Activated CD8-positive, alpha-beta memory T cell treated with anti-CD3 and anti-CD28 coated beads for 1 hour (primary cell): ENCODE results near the gene CYP2A6.
A peak's percentile ranks its signal among the peaks of the same experiment; 100 is the strongest.
"Not testable (repeated sequence)": the region's sequence is repeated elsewhere in the genome, so short reads cannot be mapped to it uniquely, and the experiment has no call there.

Source experiments
- DNase-seq, 2 donors: peaks; one replicate each; pipeline ENCODE4 v3.0.0-alpha.2; 2020; ENCODE audit warnings: low read depth in 1 of 2; ENCODE audit errors: extremely low read depth in 1 of 2

Gene CYP2A6

DNA sequence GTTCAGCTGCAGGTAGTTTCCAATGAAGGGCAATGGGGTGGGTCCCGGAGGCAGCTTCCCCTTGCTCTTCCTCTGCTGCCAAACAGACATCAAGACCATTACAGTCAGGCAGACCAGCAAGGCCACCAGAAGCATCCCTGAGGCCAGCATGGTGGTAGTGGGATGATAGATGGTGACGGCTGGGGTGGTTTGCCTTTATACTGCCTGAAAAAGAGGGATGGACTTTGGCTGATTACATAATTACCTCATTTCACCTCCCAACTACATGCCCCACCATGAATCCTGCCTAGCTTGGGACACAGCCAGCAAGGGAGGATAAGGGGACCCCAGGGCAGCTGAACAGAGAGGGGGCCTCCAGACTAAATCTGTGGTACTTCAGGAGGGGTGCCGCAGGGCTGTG, at the start of gene CYP2A6:
Gene CYP2A6 (minus strand): TSS at position 171 of the 400 bp plus-strand sequence. CDS start 21 bp downstream, at position 150.
- not testable (repeated sequence) for DNase-seq

- not testable (repeated sequence) for DNase-seq
Measured at GRCh38 chr19:40899964-40900363, 49.7 kb upstream of the CYP2A6 start.

DNA sequence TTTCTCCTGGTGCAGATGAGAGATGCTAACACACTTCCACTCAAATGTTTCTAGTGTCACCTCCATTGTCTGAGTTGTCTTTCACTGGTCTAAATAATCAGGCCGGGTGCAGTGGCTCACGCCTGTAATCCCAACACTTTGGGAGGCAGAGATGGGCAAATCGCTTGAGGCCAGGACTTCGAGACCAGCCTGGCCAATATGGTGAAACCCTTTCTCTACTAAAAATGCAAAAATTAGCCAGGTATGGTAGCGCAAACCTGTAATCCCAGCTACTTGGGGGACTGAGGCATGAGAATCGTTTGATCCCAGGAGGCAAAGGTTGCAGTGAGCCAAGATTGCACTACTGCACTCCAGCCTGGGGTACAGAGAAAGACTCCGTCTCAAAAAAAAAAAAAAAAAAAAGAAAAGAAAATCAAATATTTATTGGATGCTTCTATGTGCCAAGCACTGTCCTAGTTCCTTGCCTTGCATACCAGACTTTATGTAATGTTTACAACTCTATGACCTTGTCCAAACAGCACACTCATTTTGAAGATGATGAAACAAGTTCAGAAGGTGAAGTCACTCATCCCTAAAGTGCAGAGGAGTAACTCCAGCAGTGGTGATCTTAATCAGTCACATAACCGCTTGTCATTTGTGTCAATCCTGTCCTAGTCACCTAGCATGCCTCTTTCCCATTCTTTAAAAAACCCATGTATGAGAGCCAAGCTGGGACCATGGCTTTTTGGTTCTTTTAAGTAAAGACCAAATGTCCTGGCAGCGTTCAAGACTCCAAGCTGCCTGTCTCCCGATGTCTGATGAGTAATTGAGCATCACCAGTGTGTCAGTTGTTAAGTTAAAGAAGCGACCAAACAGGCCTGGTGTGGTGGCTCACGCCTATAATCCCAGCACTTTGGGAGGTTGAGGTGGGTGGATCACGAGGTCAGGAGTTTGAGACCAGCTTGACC, 46.9 kb upstream of the CYP2A6 start:
- not testable (repeated sequence) for DNase-seq

- no peak for DNase-seq
Measured at GRCh38 chr19:40896418-40896796, 46.2 kb upstream of the CYP2A6 start.

DNA sequence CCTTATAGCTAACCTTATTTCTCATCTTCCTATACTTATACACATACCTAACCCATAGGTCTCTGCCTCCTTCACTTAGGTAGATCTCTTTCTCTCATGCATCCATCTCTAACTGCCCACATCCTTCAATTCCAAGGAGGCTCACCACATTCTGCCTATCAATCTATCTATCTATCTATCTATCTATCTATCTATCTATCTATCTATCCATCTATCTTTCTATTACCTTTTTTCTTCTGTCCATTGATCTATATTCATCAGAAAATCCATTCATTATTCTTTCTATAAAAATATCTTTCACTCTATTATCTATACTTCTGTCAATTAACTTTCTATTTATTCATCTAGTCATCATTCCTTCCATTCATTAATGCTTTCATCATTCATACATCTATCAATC, 42.9 kb upstream of the CYP2A6 start:
- DNase-seq: no peak

GRCh38 chr19:40889366-40889765, 39.1 kb upstream of the CYP2A6 start:
- no peak for DNase-seq

DNA sequence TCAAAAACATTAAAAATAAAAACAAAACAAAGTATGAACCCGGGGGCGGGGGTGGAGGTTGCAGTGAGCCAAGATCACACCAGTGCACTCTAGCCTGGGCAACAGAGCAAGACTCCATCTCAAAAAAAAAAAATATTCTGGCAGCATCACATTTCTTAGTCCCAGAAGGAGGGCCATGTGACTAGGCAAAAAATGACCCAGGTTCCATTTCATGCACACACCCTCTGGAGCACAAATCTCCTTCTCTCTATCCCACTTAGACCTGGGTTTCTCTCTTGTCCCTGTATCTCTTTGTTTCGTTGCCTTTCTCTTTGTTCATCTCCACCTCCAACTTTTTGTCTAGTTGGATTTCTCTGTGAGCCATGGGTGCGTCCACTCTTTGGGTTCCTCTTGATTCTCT, 37.9 kb upstream of the CYP2A6 start:
- no peak for DNase-seq

GRCh38 chr19:40884187-40884931, 34.1 kb upstream of the CYP2A6 start:
- not testable (repeated sequence) for DNase-seq

- not testable (repeated sequence) for DNase-seq
Measured at GRCh38 chr19:40882062-40882461, 31.8 kb upstream of the CYP2A6 start, which contains the start of gene CYP2A7. Gene CYP2A7, minus strand, starts transcription at chr19:40882231. Its CDS starts 21 bp downstream, at chr19:40882210.

DNA sequence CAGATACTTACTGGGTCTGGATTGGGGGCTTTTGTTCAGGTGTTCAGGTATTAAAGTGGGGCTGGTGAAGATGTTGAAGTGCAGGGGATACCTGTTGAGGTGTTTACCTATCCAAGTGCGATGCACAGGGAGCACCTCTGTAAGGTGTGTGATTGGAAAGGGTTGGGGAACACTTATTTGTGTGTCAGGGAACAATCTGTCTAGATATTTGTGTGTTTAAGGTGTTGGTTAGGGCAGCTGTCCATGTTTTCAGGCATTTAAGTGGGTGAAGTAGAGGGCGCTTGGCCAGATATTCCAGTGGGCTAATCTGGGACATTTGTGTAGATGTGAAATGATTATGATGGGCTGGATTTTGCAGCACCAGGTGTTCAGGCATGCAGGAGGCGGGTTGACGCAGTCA, 29.1 kb upstream of the CYP2A6 start:
- not testable (repeated sequence) for DNase-seq

DNA sequence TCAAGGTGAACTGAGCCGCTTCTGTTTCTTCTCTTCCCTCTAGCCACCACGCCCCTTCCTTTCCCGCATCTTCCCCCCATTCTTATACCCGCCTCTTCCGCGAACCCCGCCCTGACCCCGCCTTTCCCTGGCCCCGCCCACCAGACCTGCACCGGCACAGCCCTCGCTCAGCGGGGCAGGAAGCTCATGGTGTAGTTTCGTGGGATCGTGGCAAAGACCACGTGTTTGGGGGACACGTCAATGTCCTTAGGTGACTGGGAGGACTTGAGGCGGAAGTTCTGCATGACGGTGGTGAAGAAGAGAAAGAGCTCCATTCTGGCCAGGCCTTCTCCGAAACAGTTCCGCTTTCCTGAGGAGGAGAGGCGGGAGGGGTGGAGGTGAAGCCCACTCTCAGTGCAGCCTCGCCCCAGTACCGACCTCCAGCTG, 25.3 kb upstream of the CYP2A6 start:
- peak; percentile 62 to 69 for DNase-seq

GRCh38 chr19:40874874-40875273, 24.6 kb upstream of the CYP2A6 start:
- not testable (repeated sequence) for DNase-seq

DNA sequence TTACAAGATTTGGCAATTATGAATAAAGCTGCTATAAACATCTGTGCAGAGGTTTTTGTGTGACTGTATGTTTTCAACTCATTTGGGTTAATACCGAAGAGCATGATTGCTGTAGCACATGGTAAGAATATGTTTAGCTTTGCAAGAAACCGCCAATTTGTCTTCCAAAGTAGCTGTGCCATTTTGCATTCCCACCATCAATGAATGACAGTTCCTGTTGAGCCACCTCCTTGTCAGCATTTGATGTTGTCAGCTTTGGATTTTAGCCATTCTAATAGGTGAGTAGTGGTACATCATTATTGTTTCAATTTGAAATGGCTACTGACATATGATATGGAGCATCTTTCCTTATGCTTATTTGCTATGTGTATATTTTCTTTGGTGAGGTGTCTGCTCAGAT, 23.6 kb upstream of the CYP2A6 start:
- not testable (repeated sequence) for DNase-seq

GRCh38 chr19:40872209-40872608, 22.0 kb upstream of the CYP2A6 start:
- DNase-seq: no peak

GRCh38 chr19:40867701-40868100, 17.5 kb upstream of the CYP2A6 start:
- no peak for DNase-seq

- not testable (repeated sequence) for DNase-seq
Measured at GRCh38 chr19:40864739-40865496, 14.7 kb upstream of the CYP2A6 start.

DNA sequence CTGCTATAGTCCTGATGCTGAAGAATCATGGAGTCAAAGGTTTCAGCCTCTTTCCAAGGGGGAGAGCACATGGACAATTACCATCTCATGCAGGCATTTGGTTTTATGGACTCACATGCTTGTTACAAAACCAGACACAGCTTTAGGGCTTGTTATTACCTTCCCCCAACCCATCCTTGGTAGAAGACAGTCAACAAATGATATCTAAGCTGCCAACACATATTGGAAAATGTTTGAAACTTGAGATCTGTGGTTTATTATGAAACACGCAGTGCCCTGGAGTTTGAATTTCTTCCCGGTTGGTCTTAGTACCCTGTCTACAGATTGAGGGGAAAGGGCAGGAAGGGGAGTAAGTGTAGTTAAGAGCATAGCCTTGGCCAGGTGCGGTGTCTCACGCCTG, 12.5 kb upstream of the CYP2A6 start:
- DNase-seq: no peak

DNA sequence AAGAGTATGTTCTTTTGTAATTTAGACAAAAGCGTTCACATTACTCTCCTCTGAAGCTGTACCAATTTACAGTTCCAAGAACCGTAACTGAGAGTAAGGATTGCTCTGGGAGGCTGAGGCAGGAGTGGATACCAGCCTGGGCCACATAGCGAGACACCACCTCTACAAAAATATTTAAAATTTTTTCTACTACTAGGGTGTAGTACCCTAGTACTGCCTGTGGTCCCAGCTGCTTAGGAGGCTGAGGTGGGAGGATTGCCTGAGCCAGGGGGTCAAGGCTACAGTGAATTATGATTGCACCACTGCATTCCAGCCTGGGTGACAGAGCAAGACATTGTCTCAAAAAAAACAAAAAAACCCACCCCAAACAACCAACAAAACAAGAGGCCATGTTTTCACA, 12.1 kb upstream of the CYP2A6 start:
- DNase-seq: no peak

- DNase-seq: no peak
Measured at GRCh38 chr19:40858109-40858508, 7.9 kb upstream of the CYP2A6 start.

DNA sequence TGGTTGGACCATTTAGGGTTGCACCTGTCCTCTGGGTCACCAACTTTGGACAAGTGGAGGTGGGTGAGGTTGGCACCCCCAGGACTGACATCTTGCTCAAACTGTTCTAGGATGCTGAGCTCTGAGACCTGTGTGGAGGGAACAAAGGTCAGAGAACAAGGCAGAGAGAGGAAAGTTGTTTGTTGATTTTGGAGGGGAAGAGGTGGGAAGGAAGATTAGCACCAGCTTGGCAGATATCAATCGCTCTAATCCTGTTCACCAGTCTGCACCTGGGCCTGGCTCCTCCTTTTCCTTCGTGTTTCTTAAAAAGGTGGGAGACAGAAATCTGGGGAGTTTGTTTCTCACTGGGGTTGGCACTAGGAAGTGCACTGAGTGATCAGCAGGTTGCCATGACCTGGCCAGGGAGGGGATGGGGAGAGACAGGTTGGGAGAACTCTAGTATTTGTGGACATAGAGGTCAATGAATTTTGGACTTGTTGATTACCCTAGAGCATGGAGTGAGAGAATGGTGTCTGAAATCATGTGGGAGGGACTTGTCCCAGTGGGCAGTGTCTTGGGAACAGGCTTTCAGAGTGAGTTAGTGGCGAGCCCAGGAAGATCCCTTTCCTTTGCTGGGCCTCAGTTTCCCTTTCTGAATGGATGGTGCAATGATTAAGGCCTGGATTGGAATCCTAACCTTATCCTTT, 2.4 kb upstream of the CYP2A6 start:
- DNase-seq: not testable (repeated sequence)
